ENCODE data around the gene KSR1.
"Not testable (repeated sequence)": the region's sequence is repeated elsewhere in the genome, so short reads cannot be mapped to it uniquely, and the experiment has no call there.

KSR1 gene

DNA sequence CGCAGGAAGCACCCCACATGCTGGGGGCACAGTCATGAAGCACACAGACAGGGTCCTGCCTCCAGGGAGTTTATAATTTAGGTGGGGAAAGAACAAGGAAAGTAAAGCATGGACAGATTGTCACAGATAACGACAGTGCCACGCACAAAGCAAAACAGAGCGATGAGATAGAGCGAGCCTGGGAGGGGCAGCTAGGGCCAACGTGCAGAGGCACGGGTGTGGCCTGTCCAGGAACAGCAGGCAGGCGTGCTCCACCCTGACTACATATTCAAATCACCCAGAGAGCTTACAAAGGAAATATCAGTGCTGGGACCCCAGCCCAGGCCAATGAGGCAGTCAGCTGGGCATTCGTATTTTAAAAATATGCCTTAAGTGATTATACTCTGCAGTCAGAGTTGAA is 191.5 kb downstream of the KSR1 start:
- no peak for DNase-seq

DNA sequence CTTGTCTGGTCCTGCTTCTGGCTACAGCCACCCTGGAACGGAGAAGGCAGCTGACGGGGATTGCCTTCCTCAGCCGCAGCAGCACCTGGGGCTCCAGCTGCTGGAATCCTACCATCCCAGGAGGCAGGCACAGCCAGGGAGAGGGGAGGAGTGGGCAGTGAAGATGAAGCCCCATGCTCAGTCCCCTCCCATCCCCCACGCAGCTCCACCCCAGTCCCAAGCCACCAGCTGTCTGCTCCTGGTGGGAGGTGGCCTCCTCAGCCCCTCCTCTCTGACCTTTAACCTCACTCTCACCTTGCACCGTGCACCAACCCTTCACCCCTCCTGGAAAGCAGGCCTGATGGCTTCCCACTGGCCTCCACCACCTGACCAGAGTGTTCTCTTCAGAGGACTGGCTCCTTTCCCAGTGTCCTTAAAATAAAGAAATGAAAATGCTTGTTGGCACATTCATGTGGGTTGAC is 192.9 kb downstream of the KSR1 start:
- DNase-seq: not testable (repeated sequence)

DNA sequence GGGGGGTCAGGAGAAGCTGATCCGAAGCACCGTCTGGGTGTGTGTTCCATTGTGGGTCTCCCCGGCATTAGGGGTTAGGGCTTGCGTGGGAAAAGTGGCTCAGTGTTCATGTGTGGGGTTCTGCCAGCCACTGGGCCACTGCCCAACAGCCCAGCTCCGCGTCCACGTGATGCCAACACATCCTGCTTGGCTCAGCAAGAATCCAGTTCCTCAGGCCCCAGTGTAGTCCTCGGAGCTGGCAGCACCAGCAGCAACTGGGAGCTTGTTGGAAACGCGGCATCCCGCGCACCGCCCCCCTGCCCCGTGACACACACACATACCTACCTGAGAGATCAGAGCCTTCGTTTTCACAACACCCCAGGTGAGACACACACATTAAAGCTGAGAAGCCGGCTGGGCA is 193.7 kb downstream of the KSR1 start:
- DNase-seq: no peak

DNA sequence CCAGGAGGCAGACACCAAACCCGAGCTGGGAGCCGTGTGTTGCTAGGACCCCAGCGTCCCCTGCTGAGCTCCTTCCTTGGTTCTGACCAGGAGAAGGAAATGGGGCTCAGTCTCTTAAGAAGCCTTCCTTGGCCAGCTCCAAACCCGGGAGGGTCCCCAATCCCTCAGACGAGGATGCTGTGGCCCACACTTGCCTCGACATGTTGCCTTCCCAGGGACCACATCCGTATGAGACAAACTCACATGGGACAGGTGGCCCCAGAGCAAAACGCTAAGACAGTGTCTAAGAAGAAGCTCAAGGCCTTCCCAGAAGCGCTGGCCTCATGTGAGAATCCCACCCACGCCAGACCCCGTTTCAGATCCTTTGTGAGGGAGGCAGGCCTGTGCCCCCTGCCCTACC is 194.6 kb downstream of the KSR1 start:
- DNase-seq: no peak

DNA sequence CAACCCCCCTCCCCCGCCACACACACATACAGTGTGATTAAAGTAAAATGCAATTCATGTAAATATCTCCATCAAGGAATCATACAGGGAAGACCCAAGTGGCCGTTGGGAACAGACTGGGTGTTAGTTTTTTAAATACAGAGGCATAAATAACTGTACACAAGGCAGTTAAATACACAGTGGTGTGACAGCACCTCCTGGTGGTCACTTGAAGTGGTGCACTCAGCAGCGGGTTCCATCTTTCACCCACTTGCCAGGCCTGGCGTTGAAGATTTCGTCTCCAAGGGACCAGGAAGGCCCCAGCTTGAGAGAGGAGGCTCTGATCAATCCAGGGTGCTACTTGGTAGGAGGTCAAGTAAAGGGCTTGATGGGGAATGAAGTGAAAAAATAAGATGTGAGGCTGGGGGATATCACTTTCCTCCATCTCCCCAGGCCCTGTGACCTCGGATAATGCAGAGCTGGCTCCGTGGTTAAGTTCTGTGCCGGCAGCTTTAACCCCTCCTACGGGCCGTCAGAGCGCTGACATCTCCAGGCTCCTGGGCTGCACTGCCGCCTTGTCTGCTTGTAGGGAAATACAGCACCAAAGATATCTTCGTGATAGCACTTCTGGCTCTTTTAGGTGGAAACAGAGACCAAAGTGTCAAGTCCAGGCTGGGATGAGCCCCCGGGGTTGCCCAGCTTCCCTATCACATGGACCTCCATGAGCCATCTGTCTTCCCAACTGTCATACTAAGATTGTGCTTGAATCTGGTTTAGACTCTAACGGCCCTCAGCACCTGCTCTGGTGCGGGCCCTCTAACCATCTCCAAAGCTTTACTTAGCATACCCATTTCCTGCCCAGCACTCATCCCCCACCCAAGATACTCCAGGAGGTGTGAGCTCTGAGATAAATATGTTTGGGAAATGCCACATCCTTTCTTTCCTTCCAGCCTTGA is 195.4 kb downstream of the KSR1 start:
- no peak for DNase-seq

DNA sequence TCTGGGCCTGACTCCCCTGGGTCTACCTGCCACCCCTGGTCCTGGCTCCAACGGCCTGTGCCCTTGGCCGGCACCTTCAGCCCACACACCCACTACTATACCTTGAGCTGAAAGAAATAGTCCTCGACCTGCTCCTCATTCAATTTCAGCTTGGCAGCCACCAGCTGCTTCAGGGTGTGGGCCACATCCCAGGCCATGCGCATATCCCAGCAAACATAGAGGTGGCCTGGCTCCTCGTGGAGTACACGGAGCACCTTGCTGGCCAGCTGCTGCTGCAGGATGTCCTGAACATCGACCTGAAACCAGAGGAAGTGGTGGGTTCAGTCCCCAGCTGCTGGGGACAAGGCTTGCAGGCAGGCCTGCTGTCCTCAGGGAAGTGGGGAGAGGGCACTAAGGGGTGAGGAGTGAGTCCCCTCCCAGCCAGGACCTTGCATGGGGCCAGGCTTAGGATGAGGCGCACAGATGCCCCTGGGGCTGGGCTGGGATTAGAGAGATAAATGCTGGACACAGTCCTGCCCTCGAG is 197.3 kb downstream of the KSR1 start:
- not testable (repeated sequence) for DNase-seq

DNA sequence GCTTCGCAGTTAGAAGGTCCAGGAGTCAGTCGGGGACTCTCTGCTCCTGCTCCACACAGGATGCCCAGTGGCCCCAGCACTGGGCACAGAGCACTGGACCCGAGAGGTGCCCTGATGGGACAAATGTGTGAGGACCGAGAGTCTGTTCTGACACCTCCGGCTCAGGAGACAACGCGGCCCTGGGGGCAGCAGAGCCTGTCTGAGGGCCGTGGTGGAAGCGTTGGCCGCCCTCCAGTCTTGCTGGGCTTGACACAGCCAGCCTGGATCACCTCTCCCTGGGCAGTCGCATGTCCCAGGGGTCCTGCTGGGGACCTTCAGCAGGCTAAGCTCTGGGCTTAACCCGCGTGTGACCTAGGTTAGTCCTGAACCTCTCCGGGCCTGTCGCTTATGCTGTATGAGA is 197.9 kb downstream of the KSR1 start:
- no peak for DNase-seq

DNA sequence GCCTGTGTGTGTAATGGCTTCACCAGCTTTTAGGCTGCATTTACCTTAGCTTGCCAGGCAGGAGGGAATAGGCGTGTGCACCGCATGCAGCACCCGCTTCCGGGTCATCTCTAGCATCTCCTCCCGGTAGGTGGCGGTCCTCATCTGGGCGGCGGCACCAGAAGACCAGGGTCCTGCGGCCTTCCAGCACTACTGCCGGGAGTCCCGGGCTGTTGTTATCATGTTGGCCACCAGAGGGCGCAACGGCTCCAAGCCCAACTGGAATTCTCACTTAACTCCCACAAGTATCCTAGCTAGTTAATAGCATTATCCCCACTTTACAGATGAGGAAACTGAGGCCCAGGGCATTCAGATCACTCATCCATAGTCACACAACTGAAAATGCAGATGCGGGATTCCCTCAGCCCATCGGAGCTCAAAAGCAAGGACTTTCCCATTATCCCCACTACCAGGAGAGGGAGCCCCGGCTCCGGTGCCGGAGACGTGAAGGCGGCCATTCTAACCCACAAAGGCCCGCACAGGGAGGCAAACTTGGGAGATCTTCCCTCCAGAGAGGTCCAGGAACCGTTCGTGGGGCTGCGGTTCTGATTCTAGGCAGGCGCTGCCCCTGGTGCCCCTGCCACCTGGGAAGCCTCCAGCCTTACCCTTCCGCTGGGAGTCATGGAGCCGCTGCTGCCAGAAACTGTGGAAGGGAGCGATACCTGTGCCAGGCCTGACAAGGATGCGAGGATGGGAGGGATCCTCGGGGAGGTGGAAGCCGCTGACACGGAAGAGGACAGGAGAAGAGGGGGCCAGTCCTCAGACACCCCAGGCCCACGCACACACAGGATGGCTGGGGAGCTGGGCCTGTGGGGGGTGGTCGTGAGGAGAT is 198.6 kb downstream of the KSR1 start:
- peak; percentile 12 for DNase-seq

DNA sequence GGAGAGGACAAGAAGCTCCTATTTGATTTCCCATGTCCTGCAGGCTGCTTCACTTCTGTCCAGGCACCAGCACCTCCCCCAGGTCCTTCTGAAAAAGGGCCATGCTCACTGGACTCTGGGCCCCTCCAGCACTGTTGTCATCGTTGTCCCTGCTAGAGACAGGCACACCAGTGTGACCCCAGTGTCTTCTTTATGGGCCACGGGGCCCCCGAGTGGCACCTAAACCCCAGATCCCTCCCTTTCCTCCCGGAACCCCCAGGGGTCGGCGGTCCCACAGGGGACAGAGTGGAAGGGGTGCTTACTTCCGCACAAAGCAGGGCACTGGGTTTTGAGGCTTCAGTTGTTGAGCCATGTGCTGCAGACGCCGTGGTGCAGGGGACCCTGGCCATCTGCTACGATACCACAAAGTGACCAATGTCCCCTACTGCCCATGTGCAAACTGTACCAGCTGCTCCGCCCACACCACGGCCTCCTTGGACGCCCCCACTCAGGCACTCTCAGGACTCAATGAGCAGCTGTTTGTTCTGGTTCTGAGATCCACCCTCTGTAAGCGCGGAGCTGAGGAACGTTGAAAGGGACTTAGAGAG is 199.4 kb downstream of the KSR1 start:
- not testable (repeated sequence) for DNase-seq

DNA sequence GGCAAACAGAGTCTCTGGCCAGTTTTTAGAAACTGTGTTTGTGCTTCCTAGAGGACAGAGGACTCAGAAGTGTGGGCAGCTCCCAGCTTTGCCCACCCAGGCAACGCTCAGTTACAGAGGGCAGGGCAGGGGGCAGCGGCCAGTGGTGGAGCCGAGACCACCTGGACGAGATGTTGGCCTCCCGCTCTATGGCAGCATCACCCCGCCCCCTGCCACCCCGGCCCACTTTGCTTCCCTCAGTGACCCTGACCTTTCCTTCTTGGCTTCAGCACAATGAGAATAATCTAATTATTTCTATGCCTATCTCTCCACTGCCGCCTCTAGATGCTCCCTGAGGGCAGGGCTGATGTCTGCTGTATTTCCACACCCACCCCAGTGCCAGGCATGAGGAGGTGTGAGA is 200.4 kb downstream of the KSR1 start:
- DNase-seq: not testable (repeated sequence)

DNA sequence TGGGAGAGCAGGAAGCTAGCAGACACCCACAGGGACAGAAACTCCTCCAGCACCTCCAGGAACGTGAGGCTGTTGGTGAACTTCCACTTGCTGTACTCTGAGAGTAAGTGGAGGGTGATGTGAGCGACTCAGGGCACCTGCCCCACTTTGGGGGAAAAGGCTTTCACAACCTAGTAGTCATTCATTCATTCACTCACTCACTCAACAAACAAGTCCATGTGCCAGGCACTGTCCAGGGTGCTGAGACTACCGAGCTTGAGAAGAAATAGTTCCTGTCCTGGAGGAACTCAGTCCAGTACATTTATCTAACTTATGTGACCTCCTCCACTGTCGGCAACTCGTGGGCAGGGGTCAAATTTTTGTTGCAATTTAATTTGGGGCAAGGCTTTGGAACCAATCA is 201.4 kb downstream of the KSR1 start:
- DNase-seq: no peak

DNA sequence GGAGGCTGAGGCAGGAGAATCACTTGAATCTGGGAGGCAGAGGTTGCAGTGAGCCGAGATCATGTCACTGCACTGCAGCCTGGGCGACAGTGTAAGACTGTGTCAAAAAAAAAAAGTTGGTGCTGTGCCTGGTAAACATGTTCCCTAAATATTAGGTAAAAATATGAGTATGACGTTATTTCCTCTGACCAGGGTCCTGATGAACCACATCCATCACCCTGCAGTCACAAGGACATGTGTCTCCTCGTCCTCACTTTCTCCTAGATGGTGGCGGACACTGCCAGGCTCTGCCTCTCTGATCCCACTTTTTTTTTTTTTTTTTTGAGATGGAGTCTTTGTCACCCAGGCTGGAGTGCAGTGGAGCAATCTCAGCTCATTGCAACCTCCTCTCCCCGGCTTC is 203.4 kb downstream of the KSR1 start:
- DNase-seq: no peak

DNA sequence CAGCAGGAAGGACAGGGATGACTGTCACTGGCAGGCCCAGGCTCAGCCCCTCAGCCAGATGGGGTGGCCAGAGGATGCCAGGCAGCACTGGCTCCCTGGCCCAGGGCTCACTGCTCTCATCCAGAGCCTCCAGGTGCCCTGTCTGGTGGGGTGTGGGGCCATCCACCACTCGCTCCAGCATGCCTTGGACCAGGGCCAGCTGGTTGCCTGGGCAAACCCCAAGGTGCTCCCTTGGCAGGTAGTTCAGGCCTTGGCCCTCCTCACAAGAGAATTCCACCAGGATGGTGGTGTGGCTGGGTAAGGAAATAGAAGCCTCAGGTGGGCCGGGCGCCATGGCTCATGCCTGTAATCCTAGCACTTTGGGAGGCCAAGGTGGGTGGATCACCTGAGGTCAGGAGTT is 204.2 kb downstream of the KSR1 start:
- no peak for DNase-seq

DNA sequence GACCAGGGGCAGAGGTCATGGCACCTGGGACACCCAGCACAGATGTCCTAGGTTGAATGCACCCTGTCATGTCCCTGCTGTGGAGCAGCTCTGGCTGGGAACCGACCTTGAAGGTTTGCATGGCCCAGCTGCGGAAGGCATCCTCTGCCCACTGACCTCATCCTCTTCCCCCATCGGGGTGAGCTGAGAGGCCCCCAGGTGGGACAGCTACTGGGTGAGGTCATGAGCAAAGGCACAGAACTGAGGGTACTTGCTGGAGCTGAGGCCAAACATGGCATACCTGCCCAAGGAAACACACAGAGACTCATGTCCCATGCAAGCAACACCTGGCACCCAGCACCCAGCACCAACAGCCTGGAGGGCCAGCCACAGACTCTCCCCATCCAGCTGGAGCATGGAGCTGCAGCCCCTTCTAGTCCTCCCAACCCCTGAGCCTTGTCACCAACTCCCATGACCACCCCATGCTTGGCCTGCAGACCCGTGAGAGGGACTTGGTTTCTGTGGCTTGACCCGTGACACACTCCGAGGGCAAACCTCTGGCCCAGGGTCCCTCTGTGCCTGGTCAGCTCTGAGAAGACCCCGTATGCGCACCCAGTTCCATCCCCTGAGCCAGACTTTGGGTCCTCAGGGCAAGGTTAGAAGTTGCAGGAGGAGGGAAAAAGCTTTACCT is 207.8 kb downstream of the KSR1 start:
- DNase-seq: no peak

DNA sequence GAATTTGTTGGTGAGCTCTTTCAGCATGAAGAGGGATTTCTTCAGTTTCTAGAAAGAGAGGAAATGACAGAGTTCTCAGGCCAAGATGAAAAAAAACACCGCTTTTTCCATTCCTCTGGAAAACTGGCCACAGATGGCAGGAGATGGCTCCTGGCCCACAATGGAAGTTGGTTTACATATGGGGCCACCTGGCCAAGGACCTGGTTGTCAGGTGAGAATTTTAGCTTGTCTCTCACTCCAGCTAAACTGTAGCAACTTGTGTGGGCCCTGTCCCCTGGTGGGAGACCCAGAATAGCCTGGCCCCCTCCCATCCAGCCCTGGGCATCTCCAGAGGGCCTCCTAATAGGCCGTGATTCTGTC is 208.3 kb downstream of the KSR1 start:
- no peak for DNase-seq

DNA sequence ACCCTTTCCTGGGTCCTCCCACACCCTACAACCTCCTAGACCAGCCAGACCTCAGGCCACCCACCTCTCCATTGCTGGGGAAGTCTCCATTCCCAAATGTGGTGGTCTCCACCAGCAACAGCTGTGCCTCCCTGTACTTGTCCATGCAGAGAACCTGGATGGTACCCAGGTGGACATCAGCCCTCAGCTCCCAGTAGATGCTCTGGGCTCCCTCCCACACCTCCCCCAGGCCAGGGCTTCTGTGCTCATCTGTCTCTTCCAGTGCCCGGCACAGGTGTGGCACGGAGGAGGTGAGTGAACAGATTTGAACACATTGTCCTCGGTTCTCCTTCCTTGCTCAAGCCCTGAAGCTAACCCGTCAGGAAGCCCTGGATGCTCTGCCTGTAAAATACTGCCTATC is 209.3 kb downstream of the KSR1 start:
- DNase-seq: no peak

DNA sequence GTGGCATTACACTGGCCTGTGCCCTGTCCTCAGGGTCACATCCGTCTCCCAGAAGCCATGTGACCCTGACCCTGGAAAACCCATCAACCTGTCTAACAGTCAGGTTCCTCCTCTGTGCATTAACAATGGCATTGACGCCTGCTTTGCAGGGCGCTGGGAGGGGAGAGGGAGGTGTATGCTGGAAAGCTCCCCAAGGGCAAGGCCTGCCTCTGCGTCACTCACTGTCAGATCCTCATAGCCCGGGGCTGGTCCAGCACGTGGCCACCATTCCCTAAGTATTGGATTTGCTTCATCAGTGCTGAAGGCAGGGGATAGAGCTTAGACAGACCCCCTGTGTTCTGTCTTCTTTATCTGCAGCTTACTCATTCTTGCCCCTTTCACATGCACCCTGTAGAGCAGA is 210.0 kb downstream of the KSR1 start:
- not testable (repeated sequence) for DNase-seq

DNA sequence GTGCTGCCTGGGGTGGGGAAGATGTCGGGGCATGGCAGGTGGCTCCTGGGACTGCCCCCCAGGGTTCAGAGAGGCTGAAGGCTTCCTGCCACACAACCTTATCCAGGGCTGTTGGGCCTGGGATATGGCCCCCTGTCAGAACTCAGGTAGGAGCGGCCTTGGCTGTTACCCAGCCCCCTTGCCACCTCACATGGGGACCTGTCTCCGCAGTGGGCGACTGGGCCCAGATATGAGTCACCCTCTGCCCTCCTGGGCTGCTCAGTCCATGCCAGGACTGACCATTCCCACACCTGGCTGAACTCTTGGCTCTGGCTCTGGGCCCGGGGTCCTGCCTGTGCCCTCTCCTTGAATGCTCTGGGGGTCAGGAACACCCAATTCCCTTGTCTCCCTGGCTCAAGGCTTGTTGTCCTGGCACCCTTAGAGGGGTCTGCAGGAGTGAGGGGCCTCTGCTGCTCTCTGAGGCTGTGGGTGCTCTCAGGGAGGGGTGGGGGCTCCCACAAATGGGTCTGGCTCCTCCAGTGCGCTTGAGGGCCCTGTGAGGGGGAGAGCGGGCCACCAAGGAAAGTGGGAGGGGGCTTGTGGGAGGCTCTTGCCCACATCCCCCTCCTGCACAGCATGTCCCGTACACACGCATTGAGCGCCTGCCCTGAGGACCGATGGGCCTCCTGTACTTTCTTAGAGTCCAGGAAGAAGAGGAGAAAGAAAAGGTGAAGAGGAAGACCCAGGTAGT is 210.7 kb downstream of the KSR1 start:
- no peak for DNase-seq

DNA sequence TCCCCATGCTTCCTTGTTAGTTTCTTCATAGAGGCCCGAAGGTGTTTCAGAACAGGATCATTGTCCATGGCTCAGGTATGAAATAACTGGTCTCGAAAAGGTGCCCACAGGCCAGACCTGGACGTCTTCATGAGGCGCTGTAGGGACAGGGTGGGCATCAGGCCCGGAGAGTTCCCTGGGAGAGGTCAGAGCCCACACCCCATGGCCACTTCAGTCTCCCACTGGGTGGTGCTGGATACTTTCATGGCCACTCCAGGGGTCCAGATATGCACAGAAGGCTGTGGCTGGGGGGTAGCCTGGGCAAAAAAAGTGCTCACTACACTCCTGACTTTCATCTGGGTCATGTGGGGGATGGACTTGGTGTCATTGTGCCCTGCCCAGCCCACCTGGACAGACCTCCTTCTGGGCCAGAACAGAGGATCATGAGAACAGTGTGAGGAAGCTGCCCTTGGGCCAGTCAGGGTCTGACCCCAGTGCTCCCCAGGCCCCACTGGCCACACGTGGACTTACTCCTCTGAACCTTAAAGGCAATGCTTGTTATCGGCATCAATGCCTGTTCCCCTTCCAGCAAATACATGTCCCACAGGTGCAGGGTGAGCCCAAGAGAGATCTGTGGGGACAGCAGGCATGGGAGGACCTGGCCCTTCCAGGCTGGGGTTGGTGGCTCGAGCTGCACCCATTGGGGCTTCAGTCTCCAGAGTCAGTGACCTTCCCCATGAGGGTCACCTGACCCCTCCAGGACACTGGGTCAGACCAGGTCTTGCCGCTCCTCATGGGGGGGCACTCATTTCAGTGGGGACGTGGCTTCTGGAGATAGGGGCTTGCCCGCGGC is 211.6 kb downstream of the KSR1 start:
- no peak for DNase-seq

DNA sequence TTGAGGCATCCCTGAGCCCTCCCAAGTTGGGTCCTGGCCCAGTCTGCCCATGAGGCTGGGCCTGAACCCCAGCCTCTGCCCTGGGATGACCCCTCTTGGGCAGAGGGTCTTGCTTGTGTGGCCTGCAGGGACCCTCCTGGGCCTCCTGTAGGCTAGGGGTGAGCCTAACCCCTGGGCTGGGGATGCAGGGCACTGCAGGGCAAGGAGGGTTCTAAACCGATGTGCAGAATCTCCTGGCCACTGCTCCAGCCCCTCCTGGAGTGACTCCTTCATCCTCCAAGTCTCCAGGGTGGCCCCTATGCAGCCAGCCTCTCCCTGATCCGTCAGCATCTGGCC is 212.2 kb downstream of the KSR1 start:
- DNase-seq: no peak

DNA sequence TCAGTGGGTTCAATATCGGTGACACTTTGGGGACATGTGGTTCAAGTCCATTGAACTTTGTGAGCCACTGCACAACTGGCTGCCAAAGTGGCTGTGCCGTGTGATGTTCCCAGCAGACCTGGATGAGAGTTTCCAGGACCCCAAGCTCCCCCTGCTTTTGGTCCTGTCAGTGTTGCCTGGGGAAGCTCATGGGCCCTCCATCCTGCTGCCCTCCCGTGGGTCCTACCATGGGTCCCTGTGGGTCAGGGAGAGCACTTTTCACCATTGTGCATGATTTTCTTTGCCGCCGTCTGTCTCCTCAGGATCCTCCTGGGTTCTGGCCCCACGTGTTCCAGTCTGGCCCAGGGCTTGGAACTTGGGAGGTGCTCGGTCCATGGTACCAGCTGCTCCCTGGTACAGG is 212.9 kb downstream of the KSR1 start:
- DNase-seq: no peak
